ENCODE measurements around the gene ARHGEF26. TPM values are rescaled to one million over a fixed set of nuclear protein-coding genes. Genes with fewer than 3 reads are reported as not detected.

Gene ARHGEF26
- total RNA-seq, 1 experiment from 2014 or later = 13.7 TPM

- Histone ChIP-seq H3K4ac (ENCODE audit: low read depth, low read length) (no peak overlapping the region), H3K18ac (ENCODE audit: insufficient read length, low read depth, low read length) (no peak overlapping the region), H3K27me3 (ENCODE audit: insufficient read depth, low read length) (no peaks in the 10 kb centered on the region), H3T11ph (ENCODE audit: low read length) (no peak overlapping the region), H2BK20ac (ENCODE audit: low read depth, low read length, poor library complexity, severe bottlenecking) (no peak overlapping the region), H3K14ac (ENCODE audit: insufficient read depth, low read length) (no peak overlapping the region), H2BK120ac (ENCODE audit: low read depth, low read length, poor library complexity, severe bottlenecking) (no peak overlapping the region), H3K79me2 (ENCODE audit: insufficient read depth, low read length) (no peaks in the 10 kb centered on the region), H3K4me2 (ENCODE audit: insufficient read depth, insufficient read length, low read length) (no peak overlapping the region), H4K91ac (ENCODE audit: insufficient read length, low read depth, low read length) (no peak overlapping the region), H3K56ac (ENCODE audit: insufficient read length, low read depth, low read length) (no peak overlapping the region), H3K79me1 (ENCODE audit: insufficient read depth, low read depth, low read length, poor library complexity, severe bottlenecking) (no peaks in the 10 kb centered on the region), H4K20me1 (ENCODE audit: control insufficient read depth, insufficient read depth, insufficient read length) (no peaks in the 10 kb centered on the region), H2AFZ (ENCODE audit: low read length) (no peak overlapping the region), H3K4me1 (ENCODE audit: insufficient read depth, low read length) (no peaks in the 10 kb centered on the region), H2BK12ac (ENCODE audit: insufficient read length, low read depth, low read length) (no peak overlapping the region), H2AK5ac (ENCODE audit: insufficient read length, low read length) (no peak overlapping the region), H3K9me3 (ENCODE audit: control insufficient read depth, low read depth, low read length) (no peaks in the 10 kb centered on the region), H4K8ac (replicated peaks; ENCODE audit: insufficient read length, low read depth, low read length) (no peak overlapping the region), H2BK15ac (ENCODE audit: low read depth, low read length) (no peak overlapping the region), H3K23me2 (ENCODE audit: insufficient read length, low read depth, low read length, poor library complexity, severe bottlenecking) (no peaks in the 10 kb centered on the region), H3K23ac (ENCODE audit: insufficient read length, low read depth, low read length) (no peak overlapping the region), H4K5ac (ENCODE audit: insufficient read length, low read depth, low read length) (no peak overlapping the region), H2BK5ac (ENCODE audit: insufficient read length, low read length) (no peak overlapping the region), H3K27ac (ENCODE audit: insufficient read length, low read depth, low read length) (no peak overlapping the region), H3K9ac (ENCODE audit: extremely low read depth, insufficient read length, low read length) (no peak overlapping the region)
- no peak overlapping the region for H3K4me3 Mint-ChIP-seq
- H3K27me3 Mint-ChIP-seq (ENCODE audit: low read depth) = no peaks in the 10 kb centered on the region
- H3K4me1 Mint-ChIP-seq = no peaks in the 10 kb centered on the region
- H3K36me3 Mint-ChIP-seq (ENCODE audit: insufficient read depth in 1 of 3, low read depth in 3 of 3) = no peaks in the 10 kb centered on the region; a peak in 2 of 7 replicates
- TF ChIP-seq, protein P1, sequence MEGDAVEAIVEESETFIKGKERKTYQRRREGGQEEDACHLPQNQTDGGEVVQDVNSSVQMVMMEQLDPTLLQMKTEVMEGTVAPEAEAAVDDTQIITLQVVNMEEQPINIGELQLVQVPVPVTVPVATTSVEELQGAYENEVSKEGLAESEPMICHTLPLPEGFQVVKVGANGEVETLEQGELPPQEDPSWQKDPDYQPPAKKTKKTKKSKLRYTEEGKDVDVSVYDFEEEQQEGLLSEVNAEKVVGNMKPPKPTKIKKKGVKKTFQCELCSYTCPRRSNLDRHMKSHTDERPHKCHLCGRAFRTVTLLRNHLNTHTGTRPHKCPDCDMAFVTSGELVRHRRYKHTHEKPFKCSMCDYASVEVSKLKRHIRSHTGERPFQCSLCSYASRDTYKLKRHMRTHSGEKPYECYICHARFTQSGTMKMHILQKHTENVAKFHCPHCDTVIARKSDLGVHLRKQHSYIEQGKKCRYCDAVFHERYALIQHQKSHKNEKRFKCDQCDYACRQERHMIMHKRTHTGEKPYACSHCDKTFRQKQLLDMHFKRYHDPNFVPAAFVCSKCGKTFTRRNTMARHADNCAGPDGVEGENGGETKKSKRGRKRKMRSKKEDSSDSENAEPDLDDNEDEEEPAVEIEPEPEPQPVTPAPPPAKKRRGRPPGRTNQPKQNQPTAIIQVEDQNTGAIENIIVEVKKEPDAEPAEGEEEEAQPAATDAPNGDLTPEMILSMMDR (conservative IDR thresholded peaks at IDR 0.05) = no peak
- no CpG with 5 or more reads among the region's 2 CpGs for WGBS (ENCODE audit: extremely low coverage, insufficient read length, low lambda C conversion rate)
- H3K9me3 Mint-ChIP-seq = peaks cover 0 to 7% of the 10 kb centered on the region in 2 experiments; a peak in 2 of 5 replicates
- no peak for DNase-seq
- no peak overlapping the region for H3K27ac Mint-ChIP-seq
These were observed 46.2 kb upstream of the ARHGEF26 start for GRCh38 chr3:154074966-154075365.

Data from H9 (cell line).